Measurements from ENCODE around the gene PDPN. TPM values are rescaled to one million over a fixed set of nuclear protein-coding genes. Genes with fewer than 3 reads are reported as not detected.

Gene PDPN
- total and polyA plus RNA-seq, 2 experiments from 2014 or later: 67.3 to 82.8 TPM

- no peaks in the 10 kb centered on the region for H3K36me3 ChIP-seq (ENCODE audit: insufficient read depth)
- Mint-ChIP-seq H3K4me1 (peaks cover 11% of the 10 kb centered on the region), H3K36me3 (ENCODE audit: low read depth) (peaks cover 2% of the 10 kb centered on the region; the same call in 1 of the 3 replicates), H3K4me3 (no peak overlapping the region), H3K27me3 (ENCODE audit: insufficient read depth, low read depth, poor library complexity) (peaks cover 19% of the 10 kb centered on the region), H3K9me3 (no peaks in the 10 kb centered on the region), H3K27ac (no peak overlapping the region)
- no peak overlapping the region for H3K4me2 ChIP-seq
- no peaks in the 10 kb centered on the region for H3F3A ChIP-seq (replicated peaks; ENCODE audit: low read depth)
- no peaks in the 10 kb centered on the region for H3K9me2 ChIP-seq (ENCODE audit: insufficient read depth)
- no peaks in the 10 kb centered on the region for H4K20me1 ChIP-seq (replicated peaks; ENCODE audit: insufficient read depth)
- H3K27ac ChIP-seq (ENCODE audit: low read depth): no peak overlapping the region
- no peaks in the 10 kb centered on the region for H3K27me3 ChIP-seq (ENCODE audit: insufficient read depth)
- no peak overlapping the region for H3K4me3 ChIP-seq
- peaks cover 12% of the 10 kb centered on the region for H3K4me1 ChIP-seq (ENCODE audit: insufficient read depth)
- no peak overlapping the region for H2AFZ ChIP-seq
- TF ChIP-seq ZNF462 (CRISPR knock-in tag; IDR thresholded peaks at IDR 0.05): no peak
- TF ChIP-seq POLR2AphosphoS5 (IDR thresholded peaks at IDR 0.05; ENCODE audit: low read depth): no peak
- no peak for TF ChIP-seq EZH2 (IDR thresholded peaks at IDR 0.05; ENCODE audit: low read depth, unreplicated experiment)
- no peak for TF ChIP-seq EZH2phosphoT487 (IDR thresholded peaks at IDR 0.05; ENCODE audit: unreplicated experiment)
- no peak for TF ChIP-seq ZNF114 (CRISPR knock-in tag; IDR thresholded peaks at IDR 0.05)
- no peak for TF ChIP-seq STAT1 (IDR thresholded peaks at IDR 0.05; ENCODE audit: unreplicated experiment)
- no peak for TF ChIP-seq REST (IDR thresholded peaks at IDR 0.05; ENCODE audit: unreplicated experiment)
- TF ChIP-seq CTCF (conservative IDR thresholded peaks at IDR 0.05; ENCODE audit: low read depth in 2 of 2): no peak
- TF ChIP-seq ZNF331 (CRISPR knock-in tag; IDR thresholded peaks at IDR 0.05; ENCODE audit: low read depth): no peak
- TF ChIP-seq ETS1 (IDR thresholded peaks at IDR 0.05): no peak
- DNase-seq (ENCODE audit: low spot score) (no peak), ATAC-seq (no peak)
- H3K79me2 ChIP-seq (replicated peaks; ENCODE audit: insufficient read depth): no peaks in the 10 kb centered on the region
Observed at GRCh38 chr1:13623021-13623637, 39.5 kb downstream of the PDPN start.

All from GM23338 (cell line).